Hepatocyte (in vitro differentiated cells): ENCODE measurements around the gene RIMS1. TPM values are rescaled to one million over a fixed set of nuclear protein-coding genes. Genes with fewer than 3 reads are reported as not detected.

Experiments used
- DNase-seq: peaks from one replicate; pipeline ENCODE4 v3.0.0-alpha.2; 2016; ENCODE audit warnings: low spot score
- H2AFZ ChIP-seq: fragments of 200-600 bp; sonication (generic); 2 replicates; pipeline ENCODE4 v1.6.0; 2016; ENCODE audit warnings: antibody characterized with exemption, mild to moderate bottlenecking
- H3K27ac ChIP-seq: fragments of 200-600 bp; sonication (generic); 2 replicates; pipeline ENCODE4 v1.5.1; 2016; ENCODE audit warnings: mild to moderate bottlenecking
- H3K27me3 ChIP-seq: fragments of 200-600 bp; sonication (generic); 2 replicates; pipeline ENCODE4 v1.6.1; 2016
- H3K36me3 ChIP-seq: fragments of 200-600 bp; sonication (generic); replicated peaks from 2 replicates; pipeline ENCODE4 v1.5.1; 2016; ENCODE audit warnings: low read depth; ENCODE audit not compliant: insufficient read depth
- H3K4me1 ChIP-seq: fragments of 200-600 bp; sonication (generic); 2 replicates; pipeline ENCODE4 v1.5.1; 2016; ENCODE audit warnings: mild to moderate bottlenecking, moderate library complexity; ENCODE audit not compliant: insufficient read depth
- H3K4me2 ChIP-seq: fragments of 200-600 bp; sonication (generic); 2 replicates; pipeline ENCODE4 v1.6.0; 2016
- H3K4me3 ChIP-seq: fragments of 200-600 bp; sonication (generic); 2 replicates; pipeline ENCODE4 v1.5.1; 2016; ENCODE audit warnings: mild to moderate bottlenecking
- H3K79me2 ChIP-seq: fragments of 200-600 bp; sonication (generic); 2 replicates; pipeline ENCODE4 v1.6.0; 2017; ENCODE audit warnings: mild to moderate bottlenecking
- H3K9me2 ChIP-seq: fragments of 200-600 bp; sonication (generic); replicated peaks from 2 replicates; pipeline ENCODE4 v1.6.0; 2017; ENCODE audit warnings: mild to moderate bottlenecking; ENCODE audit not compliant: insufficient read depth
- H3K9me3 ChIP-seq: fragments of 200-600 bp; sonication (generic); 2 replicates; pipeline ENCODE4 v1.5.1; 2016; ENCODE audit warnings: low read depth, mild to moderate bottlenecking
- H4K20me1 ChIP-seq: fragments of 200-600 bp; sonication (generic); 2 replicates; pipeline ENCODE4 v1.6.0; 2016; ENCODE audit warnings: mild to moderate bottlenecking; ENCODE audit not compliant: insufficient read depth, poor library complexity, severe bottlenecking
- EZH2 ChIP-seq: fragments of 200-600 bp; sonication (generic); IDR thresholded peaks from 2 replicates; pipeline ENCODE4 v1.6.1; 2016; ENCODE audit warnings: antibody characterized with exemption, mild to moderate bottlenecking, borderline replicate concordance
- EZH2phosphoT487 ChIP-seq: fragments of 200-600 bp; sonication (generic); IDR thresholded peaks from one replicate; pipeline ENCODE4 v1.6.1; 2018; ENCODE audit warnings: antibody characterized with exemption, mild to moderate bottlenecking, low read depth, moderate library complexity; ENCODE audit not compliant: unreplicated experiment, severe bottlenecking
- WGBS: methylation state at CpG from one replicate; pipeline ENCODE4 v1.1.6; 2016; ENCODE audit warnings: low lambda C conversion rate; ENCODE audit errors: missing lambda C conversion rate; 5-methylcytosine and 5-hydroxymethylcytosine counted together
- polyA plus RNA-seq: library from polyadenylated mRNA; unstranded; fragments of >200 nt; fragmentation: Nextera tagmentation; extraction: Ambion mirVana; gene quantifications from 2 replicates; pipeline ENCODE4 v1.2.1, GENCODE V29; 2016
- total RNA-seq: library from RNA; depleted of rRNA; stranded (reverse); fragments of >200 nt; gene quantifications from 2 replicates; pipeline ENCODE4 v1.2.3, GENCODE V29; 2014
- TF ChIP-seq, protein P1 (sequence below): fragments of 200-600 bp; sonication (generic); IDR thresholded peaks from 2 replicates; pipeline ENCODE4 v1.5.1; 2016; ENCODE audit warnings: antibody characterized with exemption, mild to moderate bottlenecking; ENCODE audit not compliant: poor library complexity

The RIMS1 gene
- total and polyA plus RNA-seq, 2 experiments from 2014 or later: 0.45 to 5.5 TPM

GRCh38 chr6:72206606-72207005 is 320.3 kb downstream of the RIMS1 start:
- Histone ChIP-seq H3K4me1 (no peaks in the 10 kb centered on the region), H3K4me3 (no peak overlapping the region), H3K27me3 (no peaks in the 10 kb centered on the region)

DNA sequence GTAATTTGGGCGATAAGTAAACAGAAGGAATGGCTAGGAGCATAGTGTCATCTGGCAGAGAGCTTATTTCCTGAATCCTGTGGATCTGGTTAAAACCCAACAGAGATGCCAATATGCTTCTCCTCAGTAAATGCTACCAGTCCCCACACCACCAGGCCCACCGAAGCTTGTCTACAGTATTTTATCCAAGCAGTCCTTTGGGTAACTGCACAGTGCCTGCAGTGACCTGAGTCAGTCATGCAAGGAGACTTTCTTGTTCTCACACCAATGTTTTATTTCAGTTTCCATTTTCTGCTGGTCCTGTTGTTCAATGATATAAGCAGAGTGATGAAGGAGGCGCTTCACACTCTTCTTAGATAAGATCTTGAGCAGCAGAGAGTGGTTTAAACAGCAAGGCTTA is 326.3 kb downstream of the RIMS1 start:
- Histone ChIP-seq H3K4me1 (no peaks in the 10 kb centered on the region), H3K79me2 (no peaks in the 10 kb centered on the region), H3K27me3 (no peaks in the 10 kb centered on the region), H4K20me1 (no peaks in the 10 kb centered on the region), H2AFZ (no peak overlapping the region), H3K9me2 (no peaks in the 10 kb centered on the region), H3K4me2 (no peak overlapping the region), H3K4me3 (no peak overlapping the region), H3K27ac (no peak overlapping the region), H3K36me3 (no peaks in the 10 kb centered on the region), H3K9me3 (no peaks in the 10 kb centered on the region)
- no peak for DNase-seq
- TF ChIP-seq, protein P1, sequence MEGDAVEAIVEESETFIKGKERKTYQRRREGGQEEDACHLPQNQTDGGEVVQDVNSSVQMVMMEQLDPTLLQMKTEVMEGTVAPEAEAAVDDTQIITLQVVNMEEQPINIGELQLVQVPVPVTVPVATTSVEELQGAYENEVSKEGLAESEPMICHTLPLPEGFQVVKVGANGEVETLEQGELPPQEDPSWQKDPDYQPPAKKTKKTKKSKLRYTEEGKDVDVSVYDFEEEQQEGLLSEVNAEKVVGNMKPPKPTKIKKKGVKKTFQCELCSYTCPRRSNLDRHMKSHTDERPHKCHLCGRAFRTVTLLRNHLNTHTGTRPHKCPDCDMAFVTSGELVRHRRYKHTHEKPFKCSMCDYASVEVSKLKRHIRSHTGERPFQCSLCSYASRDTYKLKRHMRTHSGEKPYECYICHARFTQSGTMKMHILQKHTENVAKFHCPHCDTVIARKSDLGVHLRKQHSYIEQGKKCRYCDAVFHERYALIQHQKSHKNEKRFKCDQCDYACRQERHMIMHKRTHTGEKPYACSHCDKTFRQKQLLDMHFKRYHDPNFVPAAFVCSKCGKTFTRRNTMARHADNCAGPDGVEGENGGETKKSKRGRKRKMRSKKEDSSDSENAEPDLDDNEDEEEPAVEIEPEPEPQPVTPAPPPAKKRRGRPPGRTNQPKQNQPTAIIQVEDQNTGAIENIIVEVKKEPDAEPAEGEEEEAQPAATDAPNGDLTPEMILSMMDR: no peak
- no peak for TF ChIP-seq EZH2
- WGBS: 91% methylated on average over 3 of the region's 3 CpGs

More at GRCh38 chr6:72206606-72207005, 320.3 kb downstream of the RIMS1 start:
- no peaks in the 10 kb centered on the region for H3K9me3 ChIP-seq
- TF ChIP-seq, protein P1: no peak
- no peak for TF ChIP-seq EZH2phosphoT487
- TF ChIP-seq EZH2: no peak
- no peak for DNase-seq
- H3K4me2 ChIP-seq: no peak overlapping the region
- no peak overlapping the region for H2AFZ ChIP-seq
- H4K20me1 ChIP-seq: no peaks in the 10 kb centered on the region
- no peak overlapping the region for H3K27ac ChIP-seq
- H3K9me2 ChIP-seq: no peaks in the 10 kb centered on the region
- H3K79me2 ChIP-seq: no peaks in the 10 kb centered on the region
- 85% methylated on average over 3 of the region's 3 CpGs for WGBS
- no peaks in the 10 kb centered on the region for H3K36me3 ChIP-seq

- H3K9me2 ChIP-seq: no peaks in the 10 kb centered on the region
- TF ChIP-seq EZH2 (no peak), EZH2phosphoT487 (no peak)
- TF ChIP-seq, protein P1: no peak
- no peak overlapping the region for H2AFZ ChIP-seq
- H3K36me3 ChIP-seq: no peaks in the 10 kb centered on the region
- 96% methylated on average over 1 of the region's 1 CpG for WGBS
- H4K20me1 ChIP-seq: no peaks in the 10 kb centered on the region
- no peaks in the 10 kb centered on the region for H3K79me2 ChIP-seq
- DNase-seq: no peak
- no peaks in the 10 kb centered on the region for H3K9me3 ChIP-seq
- H3K27ac ChIP-seq: no peak overlapping the region
- no peaks in the 10 kb centered on the region for H3K27me3 ChIP-seq
- no peak overlapping the region for H3K4me3 ChIP-seq
- no peak overlapping the region for H3K4me2 ChIP-seq
- no peaks in the 10 kb centered on the region for H3K4me1 ChIP-seq
Observed at GRCh38 chr6:72213654-72214053, 327.3 kb downstream of the RIMS1 start.
